Activated gamma-delta T cell (primary cell): ENCODE results near the gene CHST11.

Experiments used
- DNase-seq: peaks from one replicate; lab custom pipeline; 2025; lab: John Stamatoyannopoulos, UW

The CHST11 gene

GRCh38 chr12:104631867-104632266 lies 175.1 kb downstream of the CHST11 start:
- no peak for DNase-seq

- DNase-seq = no peak
Measured at GRCh38 chr12:104632724-104633201, 176.0 kb downstream of the CHST11 start.

GRCh38 chr12:104634044-104634443 lies 177.3 kb downstream of the CHST11 start:
- no peak for DNase-seq

GRCh38 chr12:104634852-104635251 lies 178.1 kb downstream of the CHST11 start:
- DNase-seq = no peak

GRCh38 chr12:104635607-104636343 lies 179.0 kb downstream of the CHST11 start:
- DNase-seq = no peak

GRCh38 chr12:104636496-104636895 lies 179.7 kb downstream of the CHST11 start:
- DNase-seq = no peak

GRCh38 chr12:104637604-104638003 lies 180.9 kb downstream of the CHST11 start:
- no peak for DNase-seq

- no peak for DNase-seq
Measured at GRCh38 chr12:104638218-104638850, 181.6 kb downstream of the CHST11 start.

- no peak for DNase-seq
Measured at GRCh38 chr12:104638851-104639240, 182.1 kb downstream of the CHST11 start.

GRCh38 chr12:104640956-104641355 lies 184.2 kb downstream of the CHST11 start:
- no peak for DNase-seq

- DNase-seq = no peak
Measured at GRCh38 chr12:104641862-104642261, 185.1 kb downstream of the CHST11 start.

GRCh38 chr12:104643093-104643818 lies 186.5 kb downstream of the CHST11 start:
- no peak for DNase-seq

GRCh38 chr12:104643819-104644669 lies 187.3 kb downstream of the CHST11 start:
- no peak for DNase-seq

GRCh38 chr12:104648756-104649155 lies 192.0 kb downstream of the CHST11 start:
- DNase-seq = no peak

- no peak for DNase-seq
Measured at GRCh38 chr12:104649217-104649824, 192.6 kb downstream of the CHST11 start.

GRCh38 chr12:104649921-104650320 lies 193.2 kb downstream of the CHST11 start:
- DNase-seq = no peak

- DNase-seq = no peak
Measured at GRCh38 chr12:104650541-104650940, 193.8 kb downstream of the CHST11 start.

GRCh38 chr12:104651811-104652210 lies 195.1 kb downstream of the CHST11 start:
- no peak for DNase-seq

- no peak for DNase-seq
Measured at GRCh38 chr12:104652358-104652757, 195.6 kb downstream of the CHST11 start.

GRCh38 chr12:104652910-104653309 lies 196.2 kb downstream of the CHST11 start:
- DNase-seq = no peak
